ENCODE data around the gene NLRP6. TPM values are rescaled to one million over a fixed set of nuclear protein-coding genes. Genes with fewer than 3 reads are reported as not detected.

The NLRP6 gene
- total and polyA plus RNA-seq, 4 donors: 0.66 to 6.1 (median 0.88) TPM; not detected in 1

GRCh38 chr11:299081-299891, 21.1 kb downstream of the NLRP6 start, which contains the start of gene IFITM5:
TSS of gene IFITM5 (minus strand) at chr11:299526. CDS start at chr11:299490, 36 bp downstream.
- Histone ChIP-seq H3K9me3 (ENCODE audit: control insufficient read depth, low read length) (no peaks in the 10 kb centered on the region), H3K27ac (ENCODE audit: low read depth in 1 of 2, low read length in 2 of 2) (no peak within 1 kb of the TSS), H3K4me1 (ENCODE audit: control insufficient read depth in 1 of 2, insufficient read depth in 2 of 2, low read length in 2 of 2) (no peaks in the 10 kb centered on the region), H3K36me3 (ENCODE audit: control insufficient read depth in 1 of 2, insufficient read depth in 2 of 2, low read length in 1 of 2) (no peaks in the 10 kb centered on the region), H3K27me3 (ENCODE audit: control insufficient read depth in 1 of 2, insufficient read depth in 2 of 2, low read length in 1 of 2) (no peaks in the 10 kb centered on the region), H3K4me3 (ENCODE audit: low read length in 2 of 2) (no peak within 1 kb of the TSS)
- DNase-seq (peak; percentile 44 to 59), ATAC-seq (ENCODE audit: low FRiP score) (no peak)
- intact Hi-C loops (cut with DNase I): no loop called here
- 53 to 54% methylated on average over 38 to 40 of the region's 40 CpGs for WGBS, 2 donors

GRCh38 chr11:299951-300735, 21.9 kb downstream of the NLRP6 start:
- DNase-seq (peak; percentile 53 to 77), ATAC-seq (ENCODE audit: low FRiP score) (no peak)
- no peaks in the 10 kb centered on the region for H3K27me3 ChIP-seq (ENCODE audit: control insufficient read depth in 1 of 2, insufficient read depth in 2 of 2, low read length in 1 of 2)

GRCh38 chr11:303363-303762, 25.2 kb downstream of the NLRP6 start:
- intact Hi-C loops (cut with DNase I): loop anchor here in 1 of 2 donors (10.0 kb wide), 1 partner anchor 69 kb away; the partner anchor contains the start of genes PSMD13 and SIRT3
- WGBS, 2 donors: 87 to 88% methylated on average over 12 of the region's 12 CpGs
- Histone ChIP-seq H3K27me3 (ENCODE audit: control insufficient read depth in 1 of 2, insufficient read depth in 2 of 2, low read length in 1 of 2) (no peaks in the 10 kb centered on the region), H3K4me1 (ENCODE audit: control insufficient read depth in 1 of 2, insufficient read depth in 2 of 2, low read length in 2 of 2) (no peaks in the 10 kb centered on the region), H3K4me3 (ENCODE audit: low read length in 2 of 2) (no peak overlapping the region), H3K36me3 (ENCODE audit: control insufficient read depth in 1 of 2, insufficient read depth in 2 of 2, low read length in 1 of 2) (no peaks in the 10 kb centered on the region), H3K9me3 (ENCODE audit: control insufficient read depth, low read length) (no peaks in the 10 kb centered on the region), H3K27ac (ENCODE audit: low read depth in 1 of 2, low read length in 2 of 2) (no peak overlapping the region)
- no peak for DNase-seq
- ATAC-seq (ENCODE audit: low FRiP score): no peak

More at GRCh38 chr11:299951-300735, 21.9 kb downstream of the NLRP6 start:
- intact Hi-C loops (cut with DNase I): loop anchor here in 1 of 2 donors (10.0 kb wide), 1 partner anchor 65 kb away; the partner anchor contains the start of genes PSMD13 and SIRT3
- Histone ChIP-seq H3K27ac (ENCODE audit: low read depth in 1 of 2, low read length in 2 of 2) (no peak overlapping the region), H3K36me3 (ENCODE audit: control insufficient read depth in 1 of 2, insufficient read depth in 2 of 2, low read length in 1 of 2) (no peaks in the 10 kb centered on the region), H3K4me1 (ENCODE audit: control insufficient read depth in 1 of 2, insufficient read depth in 2 of 2, low read length in 2 of 2) (no peaks in the 10 kb centered on the region), H3K9me3 (ENCODE audit: control insufficient read depth, low read length) (no peaks in the 10 kb centered on the region), H3K4me3 (ENCODE audit: low read length in 2 of 2) (no peak overlapping the region)
- 5 to 9% methylated on average over 20 of the region's 20 CpGs for WGBS, 2 donors

- intact Hi-C loops (cut with DNase I): loop anchor here in 1 of 2 donors (10.0 kb wide), 1 partner anchor 69 kb away; the partner anchor contains the start of genes PSMD13 and SIRT3
These were observed 25.9 kb downstream of the NLRP6 start for GRCh38 chr11:304061-304506.

GRCh38 chr11:304915-305843, 27.0 kb downstream of the NLRP6 start:
- Histone ChIP-seq H3K9me3 (ENCODE audit: control insufficient read depth, low read length) (no peaks in the 10 kb centered on the region), H3K4me1 (ENCODE audit: control insufficient read depth in 1 of 2, insufficient read depth in 2 of 2, low read length in 2 of 2) (no peaks in the 10 kb centered on the region), H3K4me3 (ENCODE audit: low read length in 2 of 2) (no peak overlapping the region), H3K27ac (ENCODE audit: low read depth in 1 of 2, low read length in 2 of 2) (no peak overlapping the region), H3K36me3 (ENCODE audit: control insufficient read depth in 1 of 2, insufficient read depth in 2 of 2, low read length in 1 of 2) (no peaks in the 10 kb centered on the region), H3K27me3 (ENCODE audit: control insufficient read depth in 1 of 2, insufficient read depth in 2 of 2, low read length in 1 of 2) (no peaks in the 10 kb centered on the region)
- intact Hi-C loops (cut with DNase I): loop anchor here (5.0 to 10.0 kb wide), 2 partner anchors 47 to 70 kb away; partner anchors contain the start of genes PSMD13 (in 1 of the 2) and SIRT3 (in 1 of the 2)
- WGBS, 2 donors: 38 to 40% methylated on average over 17 to 19 of the region's 19 CpGs
- peak in 1 of 2 donors; percentile 73 for DNase-seq
- no peak for ATAC-seq (ENCODE audit: low FRiP score)

More at GRCh38 chr11:304061-304506, 25.9 kb downstream of the NLRP6 start:
- H3K36me3 ChIP-seq (ENCODE audit: control insufficient read depth in 1 of 2, insufficient read depth in 2 of 2, low read length in 1 of 2): no peaks in the 10 kb centered on the region
- H3K4me1 ChIP-seq (ENCODE audit: control insufficient read depth in 1 of 2, insufficient read depth in 2 of 2, low read length in 2 of 2): no peaks in the 10 kb centered on the region
- ATAC-seq (ENCODE audit: low FRiP score) (no peak), DNase-seq (no peak)
- no peak overlapping the region for H3K4me3 ChIP-seq (ENCODE audit: low read length in 2 of 2)
- no peaks in the 10 kb centered on the region for H3K9me3 ChIP-seq (ENCODE audit: control insufficient read depth, low read length)
- H3K27me3 ChIP-seq (ENCODE audit: control insufficient read depth in 1 of 2, insufficient read depth in 2 of 2, low read length in 1 of 2): no peaks in the 10 kb centered on the region
- WGBS, 2 donors: 68 to 76% methylated on average over 51 to 52 of the region's 52 CpGs
- H3K27ac ChIP-seq (ENCODE audit: low read depth in 1 of 2, low read length in 2 of 2): no peak overlapping the region

- no peaks in the 10 kb centered on the region for H3K4me1 ChIP-seq (ENCODE audit: control insufficient read depth in 1 of 2, insufficient read depth in 2 of 2, low read length in 2 of 2)
- no peak overlapping the region for H3K27ac ChIP-seq (ENCODE audit: low read depth in 1 of 2, low read length in 2 of 2)
- intact Hi-C loops (cut with DNase I): loop anchor here (5.0 to 10.0 kb wide), 2 partner anchors 46 to 71 kb away; partner anchors contain the start of genes PSMD13 (in 1 of the 2) and SIRT3 (in 1 of the 2)
- no peaks in the 10 kb centered on the region for H3K36me3 ChIP-seq (ENCODE audit: control insufficient read depth in 1 of 2, insufficient read depth in 2 of 2, low read length in 1 of 2)
- 92 to 93% methylated on average over 10 of the region's 10 CpGs for WGBS, 2 donors
- no peak for ATAC-seq (ENCODE audit: low FRiP score)
- H3K27me3 ChIP-seq (ENCODE audit: control insufficient read depth in 1 of 2, insufficient read depth in 2 of 2, low read length in 1 of 2): no peaks in the 10 kb centered on the region
- DNase-seq: no peak
- H3K9me3 ChIP-seq (ENCODE audit: control insufficient read depth, low read length): no peaks in the 10 kb centered on the region
- no peak overlapping the region for H3K4me3 ChIP-seq (ENCODE audit: low read length in 2 of 2)
These were observed 27.6 kb downstream of the NLRP6 start for GRCh38 chr11:305844-306211.

- no peak for ATAC-seq (ENCODE audit: low FRiP score)
- H3K27ac ChIP-seq (ENCODE audit: low read depth in 1 of 2, low read length in 2 of 2): no peak overlapping the region
- no peaks in the 10 kb centered on the region for H3K4me1 ChIP-seq (ENCODE audit: control insufficient read depth in 1 of 2, insufficient read depth in 2 of 2, low read length in 2 of 2)
- intact Hi-C loops (cut with DNase I): loop anchor here (5.0 to 10.0 kb wide), 2 partner anchors 45 to 72 kb away; partner anchors contain the start of genes PSMD13 (in 1 of the 2) and SIRT3 (in 1 of the 2)
- H3K9me3 ChIP-seq (ENCODE audit: control insufficient read depth, low read length): no peaks in the 10 kb centered on the region
- DNase-seq: no peak
- no peaks in the 10 kb centered on the region for H3K27me3 ChIP-seq (ENCODE audit: control insufficient read depth in 1 of 2, insufficient read depth in 2 of 2, low read length in 1 of 2)
- no peak overlapping the region for H3K4me3 ChIP-seq (ENCODE audit: low read length in 2 of 2)
- 96 to 98% methylated on average over 17 of the region's 17 CpGs for WGBS, 2 donors
- H3K36me3 ChIP-seq (ENCODE audit: control insufficient read depth in 1 of 2, insufficient read depth in 2 of 2, low read length in 1 of 2): no peaks in the 10 kb centered on the region
These were observed 28.6 kb downstream of the NLRP6 start for GRCh38 chr11:306645-307371.

Measured in aorta (tissue), 5 donors.